Measurements from ENCODE around the gene FAM240B.

The FAM240B gene

DNA sequence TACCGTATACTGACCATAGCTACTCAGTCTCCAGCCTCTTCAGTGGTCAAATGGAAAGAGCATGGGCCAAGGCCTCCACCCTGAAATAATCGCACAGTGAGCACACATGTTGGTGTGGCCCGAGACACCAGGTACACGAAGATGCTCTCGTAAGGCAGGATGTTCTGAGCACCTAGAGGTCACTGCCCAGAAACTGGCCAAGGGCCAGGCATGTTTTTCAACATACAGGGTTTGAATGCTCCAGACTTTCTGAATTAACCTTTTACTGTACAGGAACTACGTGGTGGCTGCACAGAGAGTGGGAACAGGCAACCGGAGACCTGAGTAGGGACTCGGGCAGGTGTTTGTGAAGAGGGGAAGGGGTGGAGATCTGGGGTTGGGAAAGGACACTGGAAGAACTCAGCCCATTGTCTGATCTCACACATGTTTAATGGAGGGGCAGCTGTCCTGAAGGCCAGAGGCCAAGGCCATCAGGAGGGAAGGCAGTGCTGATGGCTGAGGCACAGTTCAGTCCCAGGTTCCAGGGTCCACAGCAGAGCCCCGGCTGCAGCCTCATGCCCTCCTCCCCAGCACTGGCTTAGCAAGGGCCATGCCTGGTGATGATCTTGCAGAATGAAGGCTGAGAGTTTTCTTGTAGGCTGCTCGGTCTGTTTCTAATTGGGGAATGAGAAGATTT lies 51.0 kb downstream of the FAM240B start:
- no peak for DNase-seq

- no peak for DNase-seq
Observed at GRCh38 chr9:38662763-38663593, 57.0 kb downstream of the FAM240B start.

GRCh38 chr9:38659538-38659937 lies 60.4 kb downstream of the FAM240B start:
- DNase-seq: no peak

GRCh38 chr9:38656896-38657295 lies 63.0 kb downstream of the FAM240B start:
- DNase-seq: no peak

DNA sequence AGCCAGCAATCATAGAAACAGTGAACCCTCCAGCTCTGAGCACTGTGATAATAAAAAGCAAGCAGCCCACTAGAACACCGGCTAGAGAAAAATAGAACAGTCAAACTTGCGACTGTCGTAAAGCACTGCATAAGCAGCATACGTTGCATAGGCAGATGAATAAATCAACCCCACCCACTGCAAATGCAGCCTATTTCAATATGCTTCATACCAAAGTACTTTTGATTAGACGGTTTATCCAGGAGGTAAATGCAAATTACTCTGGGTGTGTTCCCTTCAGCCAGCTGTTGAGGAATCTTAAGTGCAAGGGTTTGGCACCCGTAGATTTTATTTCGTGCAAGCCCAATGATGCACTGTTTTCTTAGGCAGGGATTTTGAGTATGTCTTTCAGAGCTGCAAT lies 67.4 kb downstream of the FAM240B start:
- DNase-seq: no peak

DNA sequence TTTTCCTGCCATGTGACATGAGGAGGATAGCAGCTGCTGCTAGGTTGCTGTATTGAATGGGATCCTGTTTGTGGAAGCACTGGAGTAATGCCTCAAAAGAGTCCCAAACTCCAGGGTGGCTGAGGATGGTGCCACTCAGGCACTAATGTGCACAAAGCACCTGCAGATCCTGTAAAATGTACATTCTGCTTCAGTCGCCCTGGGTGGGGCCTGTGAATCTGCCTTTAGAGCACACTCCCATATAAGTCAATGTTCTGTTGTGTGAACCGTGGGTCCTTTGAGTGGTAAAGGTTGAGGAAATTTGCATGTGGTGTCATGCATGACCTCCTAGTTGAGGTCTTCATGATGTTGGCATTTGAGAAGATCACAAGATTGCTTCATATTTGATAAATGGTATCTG lies 67.9 kb downstream of the FAM240B start:
- DNase-seq: no peak

DNA sequence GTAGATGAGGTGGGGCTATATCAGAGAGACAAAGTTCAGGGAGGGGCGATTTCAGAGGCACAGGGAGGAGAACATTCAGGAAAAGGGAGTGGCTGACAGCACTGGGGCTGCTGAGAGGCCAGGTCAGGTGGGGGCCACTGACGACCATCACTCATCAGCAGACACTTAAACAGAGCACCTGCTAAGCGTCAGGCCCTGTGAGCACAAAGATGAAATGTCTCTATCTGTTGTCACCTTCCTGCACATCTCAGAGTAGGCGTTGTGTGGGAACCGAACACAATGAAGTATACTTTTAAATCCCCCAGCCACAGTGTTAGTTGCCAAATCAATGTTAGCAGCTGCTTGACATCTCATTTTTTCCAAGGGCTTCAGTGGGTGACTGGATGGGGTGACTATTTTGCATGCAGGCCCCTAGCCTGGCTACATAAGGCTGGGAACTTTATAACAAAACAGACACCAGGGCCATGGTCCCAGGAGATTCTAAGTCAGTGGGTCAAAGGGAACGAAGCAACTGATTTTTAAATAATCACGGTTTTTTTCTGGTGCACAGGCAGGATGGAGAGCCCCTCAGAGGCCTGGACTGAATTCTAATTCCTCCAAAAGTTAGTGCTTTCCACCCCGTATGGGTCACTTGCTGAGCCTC lies 68.4 kb downstream of the FAM240B start:
- no peak for DNase-seq

DNA sequence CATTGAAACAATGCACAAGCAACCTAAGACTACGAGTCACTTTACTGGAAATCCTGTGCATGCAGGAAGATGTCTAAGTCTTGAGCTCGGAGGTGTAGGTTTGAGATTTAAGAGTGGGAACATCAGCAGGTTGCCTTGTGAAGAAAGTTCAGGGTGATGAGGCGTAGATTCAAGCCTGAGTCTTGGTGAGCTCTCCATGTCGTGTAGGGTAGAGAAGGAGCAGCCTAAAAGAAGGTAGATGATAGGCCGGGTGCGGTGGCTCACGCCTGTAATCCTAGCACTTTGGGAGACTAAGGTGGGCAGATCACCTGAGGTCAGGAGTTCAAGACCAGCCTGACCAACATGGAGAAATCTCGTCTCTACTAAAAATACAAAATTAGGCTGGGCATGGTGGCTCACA lies 69.4 kb downstream of the FAM240B start:
- no peak for DNase-seq

GRCh38 chr9:38649731-38650363 lies 70.1 kb downstream of the FAM240B start:
- DNase-seq: no peak

DNA sequence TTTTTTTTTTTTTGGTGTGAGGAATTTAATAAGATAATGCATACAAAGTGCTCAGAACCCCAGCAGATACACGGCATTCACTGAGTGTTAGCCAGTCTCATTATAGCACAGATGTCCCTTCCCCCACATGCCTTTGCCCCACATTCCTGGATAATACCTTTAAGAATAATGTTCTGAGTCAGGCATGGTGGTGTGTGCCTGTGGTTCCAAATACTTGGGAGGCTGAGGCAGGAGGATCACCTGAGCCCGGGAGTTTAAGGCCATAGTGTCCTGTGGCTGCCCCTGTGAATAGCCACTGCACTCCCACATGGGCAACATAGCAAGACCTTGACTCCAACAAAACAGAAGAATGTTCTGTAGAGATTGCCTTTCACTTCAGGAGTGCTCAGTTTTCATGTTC lies 75.3 kb downstream of the FAM240B start:
- DNase-seq: no peak

Measured in inflammatory macrophage treated with lipopolysaccharide for 4 hours (primary cell).